Measurements from ENCODE around the gene UBE3A. TPM values are rescaled to one million over a fixed set of nuclear protein-coding genes. Genes with fewer than 3 reads are reported as not detected.

UBE3A gene
- polyA plus RNA-seq, 1 of the 3 experiments (the other 2 are of a cell fraction) = 9.7 TPM

DNA sequence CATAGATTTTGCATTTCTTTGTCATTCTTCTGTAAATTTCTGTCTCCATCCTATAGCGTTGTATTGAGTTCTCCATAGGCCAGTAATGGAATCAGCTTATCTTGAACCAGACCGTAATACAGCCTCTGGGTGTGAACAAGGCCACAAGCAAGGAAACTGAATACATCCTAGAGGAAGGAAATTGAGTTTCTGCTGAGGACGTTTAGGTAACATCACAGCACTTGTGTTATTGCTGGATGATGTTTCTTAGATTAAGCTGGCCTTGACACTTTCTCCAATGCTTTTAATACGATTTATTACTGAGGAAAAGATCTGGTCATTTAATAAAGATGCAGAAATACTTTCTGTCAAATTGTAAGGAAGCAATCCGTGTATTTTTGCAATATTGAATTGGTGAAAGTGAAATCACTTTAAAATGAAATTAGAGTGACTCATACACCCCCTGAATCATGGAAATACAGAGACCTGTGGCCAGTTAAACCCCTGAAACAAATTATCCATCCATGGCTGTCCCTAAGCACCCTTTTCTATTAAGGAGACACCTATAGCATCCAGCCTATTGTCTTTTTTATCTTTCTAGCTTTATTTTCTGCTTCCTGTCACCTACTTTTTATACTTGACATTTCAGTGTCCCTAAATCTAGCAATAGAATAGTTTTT, 48.5 kb upstream of the UBE3A start:
- no peaks in the 10 kb centered on the region for H3F3A ChIP-seq (replicated peaks; ENCODE audit: insufficient read depth)
- ChIA-PET POLR2A (no interaction called here), CTCF (interaction anchor here (2.0 to 2.1 kb wide), 2 partner anchors 13 to 21 kb away, joined by 6 to 7 read pairs; no protein-coding TSS in a partner anchor)
- TF ChIP-seq TAF1 (IDR thresholded peaks at IDR 0.05; ENCODE audit: borderline replicate concordance, low read depth, low read length) = no peak
- TF ChIP-seq TCF12 (IDR thresholded peaks at IDR 0.05) = no peak
- TF ChIP-seq POLR2AphosphoS5 (IDR thresholded peaks at IDR 0.05; ENCODE audit: low read depth, low read length) = no peak
- no peak for TF ChIP-seq TEAD4 (IDR thresholded peaks at IDR 0.05; ENCODE audit: borderline replicate concordance, insufficient read depth)
- TF ChIP-seq, protein P1, sequence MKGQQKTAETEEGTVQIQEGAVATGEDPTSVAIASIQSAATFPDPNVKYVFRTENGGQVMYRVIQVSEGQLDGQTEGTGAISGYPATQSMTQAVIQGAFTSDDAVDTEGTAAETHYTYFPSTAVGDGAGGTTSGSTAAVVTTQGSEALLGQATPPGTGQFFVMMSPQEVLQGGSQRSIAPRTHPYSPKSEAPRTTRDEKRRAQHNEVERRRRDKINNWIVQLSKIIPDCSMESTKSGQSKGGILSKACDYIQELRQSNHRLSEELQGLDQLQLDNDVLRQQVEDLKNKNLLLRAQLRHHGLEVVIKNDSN (IDR thresholded peaks at IDR 0.05; ENCODE audit: borderline replicate concordance, low read depth) = no peak
- no peak for TF ChIP-seq SIN3A (IDR thresholded peaks at IDR 0.05; ENCODE audit: borderline replicate concordance, low read depth, low read length)
- no peak for TF ChIP-seq EP300 (IDR thresholded peaks at IDR 0.05; ENCODE audit: borderline replicate concordance in 1 of 2, low read depth in 1 of 2, low read length in 1 of 2)
- TF ChIP-seq, protein P2, sequence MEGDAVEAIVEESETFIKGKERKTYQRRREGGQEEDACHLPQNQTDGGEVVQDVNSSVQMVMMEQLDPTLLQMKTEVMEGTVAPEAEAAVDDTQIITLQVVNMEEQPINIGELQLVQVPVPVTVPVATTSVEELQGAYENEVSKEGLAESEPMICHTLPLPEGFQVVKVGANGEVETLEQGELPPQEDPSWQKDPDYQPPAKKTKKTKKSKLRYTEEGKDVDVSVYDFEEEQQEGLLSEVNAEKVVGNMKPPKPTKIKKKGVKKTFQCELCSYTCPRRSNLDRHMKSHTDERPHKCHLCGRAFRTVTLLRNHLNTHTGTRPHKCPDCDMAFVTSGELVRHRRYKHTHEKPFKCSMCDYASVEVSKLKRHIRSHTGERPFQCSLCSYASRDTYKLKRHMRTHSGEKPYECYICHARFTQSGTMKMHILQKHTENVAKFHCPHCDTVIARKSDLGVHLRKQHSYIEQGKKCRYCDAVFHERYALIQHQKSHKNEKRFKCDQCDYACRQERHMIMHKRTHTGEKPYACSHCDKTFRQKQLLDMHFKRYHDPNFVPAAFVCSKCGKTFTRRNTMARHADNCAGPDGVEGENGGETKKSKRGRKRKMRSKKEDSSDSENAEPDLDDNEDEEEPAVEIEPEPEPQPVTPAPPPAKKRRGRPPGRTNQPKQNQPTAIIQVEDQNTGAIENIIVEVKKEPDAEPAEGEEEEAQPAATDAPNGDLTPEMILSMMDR (IDR thresholded peaks at IDR 0.05) = no peak
- TF ChIP-seq RCOR1 (IDR thresholded peaks at IDR 0.05; ENCODE audit: low read length) = no peak
- no peak for TF ChIP-seq RXRA (IDR thresholded peaks at IDR 0.05; ENCODE audit: borderline replicate concordance, low read depth)
- no peak for TF ChIP-seq CHD2 (IDR thresholded peaks at IDR 0.05; ENCODE audit: low read length, partially characterized antibody)
- TF ChIP-seq, protein P3, sequence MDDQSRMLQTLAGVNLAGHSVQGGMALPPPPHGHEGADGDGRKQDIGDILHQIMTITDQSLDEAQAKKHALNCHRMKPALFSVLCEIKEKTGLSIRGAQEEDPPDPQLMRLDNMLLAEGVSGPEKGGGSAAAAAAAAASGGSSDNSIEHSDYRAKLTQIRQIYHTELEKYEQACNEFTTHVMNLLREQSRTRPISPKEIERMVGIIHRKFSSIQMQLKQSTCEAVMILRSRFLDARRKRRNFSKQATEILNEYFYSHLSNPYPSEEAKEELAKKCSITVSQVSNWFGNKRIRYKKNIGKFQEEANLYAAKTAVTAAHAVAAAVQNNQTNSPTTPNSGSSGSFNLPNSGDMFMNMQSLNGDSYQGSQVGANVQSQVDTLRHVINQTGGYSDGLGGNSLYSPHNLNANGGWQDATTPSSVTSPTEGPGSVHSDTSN (IDR thresholded peaks at IDR 0.05) = no peak
- no peaks in the 10 kb centered on the region for H3K36me3 ChIP-seq (replicated peaks in 1 of 2; ENCODE audit: control insufficient read depth in 1 of 2, insufficient read depth in 2 of 2, low read length in 1 of 2)
- WGBS (ENCODE audit: low lambda C conversion rate) = 19% methylated on average over 5 of the region's 5 CpGs
- no peaks in the 10 kb centered on the region for H4K20me1 ChIP-seq (ENCODE audit: insufficient read depth)
- no peaks in the 10 kb centered on the region for H3K27me3 ChIP-seq (ENCODE audit: insufficient read depth)
- no peak overlapping the region for H3K9ac ChIP-seq
- no peaks in the 10 kb centered on the region for H3K79me2 ChIP-seq (ENCODE audit: insufficient read depth)
- H2AFZ ChIP-seq (ENCODE audit: low read depth) = no peak overlapping the region
- no peak overlapping the region for H3K4me3 ChIP-seq (ENCODE audit: low read depth in 2 of 2, low read length in 1 of 2)
- no peaks in the 10 kb centered on the region for H3K4me1 ChIP-seq (ENCODE audit: control insufficient read depth in 1 of 2, insufficient read depth in 2 of 2, low read depth in 1 of 2, low read length in 1 of 2)
- DNase-seq = no peak
- H3K9me2 ChIP-seq = no peaks in the 10 kb centered on the region
- no peak overlapping the region for H3K4me2 ChIP-seq
- no peaks in the 10 kb centered on the region for H3K9me3 ChIP-seq
- H3K27ac ChIP-seq (ENCODE audit: low read depth in 2 of 2, low read length in 1 of 2) = no peak overlapping the region

DNA sequence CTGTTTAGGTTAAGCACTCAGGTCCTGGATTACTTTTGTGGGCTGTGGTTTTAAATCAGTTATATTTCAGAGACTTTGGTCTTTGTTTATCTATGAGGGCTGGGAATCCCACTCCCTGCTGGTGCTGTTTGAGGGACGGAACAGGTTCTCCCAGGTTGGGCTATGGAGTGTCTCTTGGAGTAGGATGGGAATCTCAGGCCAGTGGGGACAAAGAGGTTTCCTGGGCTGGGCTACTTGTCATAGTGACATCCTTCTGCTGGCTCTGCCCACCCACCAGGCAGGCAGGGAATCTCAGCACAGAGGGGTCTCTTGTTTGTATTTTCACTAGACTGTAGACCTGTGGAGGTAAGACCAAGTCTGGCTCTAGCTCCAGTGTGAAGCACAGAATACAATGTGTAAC, 47.2 kb upstream of the UBE3A start:
- H3F3A ChIP-seq (replicated peaks; ENCODE audit: insufficient read depth) = no peaks in the 10 kb centered on the region
- H3K9me3 ChIP-seq = no peaks in the 10 kb centered on the region
- no peak overlapping the region for H3K27ac ChIP-seq (ENCODE audit: low read depth in 2 of 2, low read length in 1 of 2)
- TF ChIP-seq, protein P1 (IDR thresholded peaks at IDR 0.05; ENCODE audit: borderline replicate concordance, low read depth) = no peak
- H3K27me3 ChIP-seq (ENCODE audit: insufficient read depth) = no peaks in the 10 kb centered on the region
- peaks cover 0 to 6% of the 10 kb centered on the region in 2 experiments; a peak in 1 of 4 replicates for H3K4me1 ChIP-seq (ENCODE audit: control insufficient read depth in 1 of 2, insufficient read depth in 2 of 2, low read depth in 1 of 2, low read length in 1 of 2)
- H3K4me3 ChIP-seq (ENCODE audit: low read depth in 2 of 2, low read length in 1 of 2) = no peak overlapping the region
- H2AFZ ChIP-seq (ENCODE audit: low read depth) = no peak overlapping the region
- no peaks in the 10 kb centered on the region for H3K36me3 ChIP-seq (replicated peaks in 1 of 2; ENCODE audit: control insufficient read depth in 1 of 2, insufficient read depth in 2 of 2, low read length in 1 of 2)
- no peak for DNase-seq
- H3K9ac ChIP-seq = no peak overlapping the region
- no peaks in the 10 kb centered on the region for H4K20me1 ChIP-seq (ENCODE audit: insufficient read depth)
- ChIA-PET CTCF (interaction anchor here (2.1 kb wide), 1 partner anchor 15 kb away, joined by 6 read pairs; no protein-coding TSS in a partner anchor), POLR2A (no interaction called here)
- WGBS (ENCODE audit: low lambda C conversion rate) = 44% methylated on average over 1 of the region's 1 CpG
- no peaks in the 10 kb centered on the region for H3K9me2 ChIP-seq
- H3K79me2 ChIP-seq (ENCODE audit: insufficient read depth) = no peaks in the 10 kb centered on the region
- H3K4me2 ChIP-seq = no peak overlapping the region

All from SK-N-SH (cell line).